Common myeloid progenitor, CD34-positive (primary cell): ENCODE results near the gene VPREB3.

Experiments used
- CTCF ChIA-PET: fragments of 350-600 bp; sonication (Branson Sonifier 250); formaldehyde crosslinking; loops from one replicate; lab custom pipeline; 2021; ENCODE audit warnings: antibody characterized with exemption; lab: Charles Lee
- POLR2A ChIA-PET: fragments of 350-600 bp; sonication (Branson Sonifier 250); formaldehyde crosslinking; loops from one replicate; lab custom pipeline; 2021; ENCODE audit warnings: antibody characterized with exemption; lab: Charles Lee
- DNase-seq, 3 donors: peaks; one replicate each; pipeline versions ENCODE4 v3.0.0 to v3.0.0-alpha.2; 2013
- H3K27ac ChIP-seq, 2 experiments: 1 replicate in 1 of 2; 2 replicates in 1 of 2; pipeline ENCODE4 v1.7.0; 2013; ENCODE audit warnings: inconsistent platforms in 2 of 2, low read length in 2 of 2, mild to moderate bottlenecking in 2 of 2, low read depth in 1 of 2, moderate library complexity in 1 of 2; ENCODE audit not compliant: severe bottlenecking in 2 of 2, insufficient read depth in 1 of 2, poor library complexity in 1 of 2
- H3K27me3 ChIP-seq, 5 experiments: replicated peaks in 2 of 5; 1 replicate in 3 of 5; 2 replicates in 2 of 5; pipeline versions ENCODE4 v1.6.1 to v1.7.0; 2013; ENCODE audit warnings: low read length in 4 of 5, mild to moderate bottlenecking in 2 of 5, moderate library complexity in 2 of 5, inconsistent platforms in 1 of 5; ENCODE audit not compliant: insufficient read depth in 5 of 5, control insufficient read depth in 4 of 5
- H3K36me3 ChIP-seq, 4 experiments: 1 replicate in 2 of 4; 2 replicates in 2 of 4; pipeline versions ENCODE4 v1.6.1 to v1.7.0; 2013; ENCODE audit warnings: low read length in 3 of 4, control low read depth in 1 of 4, mild to moderate bottlenecking in 1 of 4; ENCODE audit not compliant: control insufficient read depth in 4 of 4, insufficient read depth in 4 of 4
- H3K4me1 ChIP-seq, 4 experiments: 1 replicate in 3 of 4; 2 replicates in 1 of 4; pipeline versions ENCODE4 v1.6.1 to v1.7.1; 2013; ENCODE audit warnings: low read length in 3 of 4, mild to moderate bottlenecking in 3 of 4, control low read depth in 1 of 4, inconsistent platforms in 1 of 4, moderate library complexity in 1 of 4; ENCODE audit not compliant: control insufficient read depth in 4 of 4, insufficient read depth in 4 of 4; ENCODE audit errors: control extremely low read depth in 1 of 4
- H3K4me3 ChIP-seq, 7 experiments: 1 replicate in 4 of 7; 2 replicates in 3 of 7; pipeline versions ENCODE4 v1.5.1 to v1.7.0; 2013; ENCODE audit warnings: mild to moderate bottlenecking in 7 of 7, low read length in 6 of 7, moderate library complexity in 6 of 7, inconsistent platforms in 2 of 7, low read depth in 2 of 7, control low read depth in 1 of 7; ENCODE audit not compliant: insufficient read depth in 4 of 7, control insufficient read depth in 1 of 7; ENCODE audit errors: extremely low read depth in 1 of 7
- H3K9me3 ChIP-seq, 5 experiments: 1 replicate in 4 of 5; 2 replicates in 1 of 5; pipeline versions ENCODE4 v1.6.1 to v1.7.1; 2013; ENCODE audit warnings: low read length in 4 of 5, mild to moderate bottlenecking in 2 of 5, inconsistent platforms in 1 of 5, low read depth in 1 of 5, moderate library complexity in 1 of 5; ENCODE audit not compliant: control insufficient read depth in 4 of 5, insufficient read depth in 2 of 5; ENCODE audit errors: control extremely low read depth in 1 of 5
- WGBS: methylation state at CpG from one replicate; pipeline ENCODE4 v1.1.5; 2013; ENCODE audit not compliant: insufficient coverage; 5-methylcytosine and 5-hydroxymethylcytosine counted together

VPREB3 gene

GRCh38 chr22:23713696-23714595 is 40.3 kb downstream of the VPREB3 start:
- CTCF ChIA-PET = interaction anchor here (1.0 to 1.5 kb wide), 2 partner anchors 10 to 53 kb away, joined by 3 read pairs; no protein-coding TSS in a partner anchor
- WGBS = 96% methylated on average over 24 of the region's 28 CpGs
- DNase-seq = no peak

DNA sequence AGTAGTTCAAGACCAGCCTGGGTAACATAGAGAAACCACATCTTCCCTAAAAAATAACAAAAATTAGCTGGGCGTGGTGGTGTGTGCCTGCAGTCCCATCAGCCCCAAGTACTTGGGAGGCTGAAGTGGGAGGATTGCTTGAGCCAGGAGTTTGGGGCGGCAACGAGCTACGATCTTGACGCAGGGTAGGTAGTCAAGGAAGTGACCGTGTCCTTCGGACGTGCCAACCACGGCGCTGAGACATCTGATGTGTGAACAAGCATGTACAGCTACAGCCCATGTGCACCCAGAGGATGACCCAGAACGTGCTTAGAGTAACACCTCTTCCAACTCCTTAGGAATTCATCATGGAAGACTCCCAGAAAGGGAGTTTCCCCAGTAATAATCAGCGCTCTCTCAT is 42.0 kb downstream of the VPREB3 start:
- Histone ChIP-seq H3K27me3 (no peaks in the 10 kb centered on the region), H3K4me3 (no peak overlapping the region), H3K9me3 (no peaks in the 10 kb centered on the region), H3K4me1 (peaks cover 3 to 17% (median 12%) of the 10 kb centered on the region in 4 experiments), H3K27ac (no peak overlapping the region), H3K36me3 (peaks cover 25 to 75% (median 54%) of the 10 kb centered on the region in 4 experiments)
- ChIA-PET CTCF (interaction anchor here (0.7 to 3.2 kb wide), 3 partner anchors 12 to 173 kb away, joined by 3 to 16 read pairs (median 5); no protein-coding TSS in a partner anchor), POLR2A (no interaction called here)
- no peak for DNase-seq
- whole genome bisulfite sequencing = 95% methylated on average over 8 of the region's 12 CpGs

More at GRCh38 chr22:23713696-23714595, 40.3 kb downstream of the VPREB3 start:
- H3K36me3 ChIP-seq = peaks cover 15 to 59% (median 41%) of the 10 kb centered on the region in 4 experiments
- POLR2A ChIA-PET = no interaction called here
- H3K4me1 ChIP-seq = peaks cover 3 to 20% (median 13%) of the 10 kb centered on the region in 4 experiments
- H3K27me3 ChIP-seq = no peaks in the 10 kb centered on the region
- H3K9me3 ChIP-seq = no peaks in the 10 kb centered on the region
- H3K27ac ChIP-seq = no peak overlapping the region
- H3K4me3 ChIP-seq = no peak overlapping the region

GRCh38 chr22:23709107-23709506 is 45.1 kb downstream of the VPREB3 start:
- Histone ChIP-seq H3K27me3 (no peaks in the 10 kb centered on the region), H3K9me3 (no peaks in the 10 kb centered on the region), H3K4me3 (no peak overlapping the region), H3K27ac (no peak overlapping the region), H3K36me3 (peaks cover 43 to 98% (median 79%) of the 10 kb centered on the region in 4 experiments), H3K4me1 (no peaks in the 10 kb centered on the region)
- ChIA-PET POLR2A (no interaction called here), CTCF (no interaction called here)
- no peak for DNase-seq
- WGBS = 100% methylated on average over 2 of the region's 2 CpGs

GRCh38 chr22:23708270-23708669 is 46.0 kb downstream of the VPREB3 start:
- Histone ChIP-seq H3K27me3 (no peaks in the 10 kb centered on the region), H3K4me1 (no peaks in the 10 kb centered on the region), H3K36me3 (peaks cover 42 to 95% (median 78%) of the 10 kb centered on the region in 4 experiments), H3K4me3 (no peak overlapping the region), H3K27ac (no peak overlapping the region), H3K9me3 (no peaks in the 10 kb centered on the region)
- WGBS = no CpG with 5 or more reads among the region's 1 CpG
- POLR2A ChIA-PET = no interaction called here
- CTCF ChIA-PET = no interaction called here
- DNase-seq = no peak

- Histone ChIP-seq H3K27me3 (no peaks in the 10 kb centered on the region), H3K36me3 (peaks cover 53 to 95% (median 86%) of the 10 kb centered on the region in 4 experiments), H3K4me1 (no peaks in the 10 kb centered on the region), H3K9me3 (peaks cover 0 to 1% (median 0%) of the 10 kb centered on the region in 5 experiments), H3K27ac (no peak overlapping the region), H3K4me3 (no peak overlapping the region)
- DNase-seq = no peak
- ChIA-PET CTCF (no interaction called here), POLR2A (no interaction called here)
- WGBS = 100% methylated on average over 2 of the region's 3 CpGs
Measured at GRCh38 chr22:23705358-23705757, 48.9 kb downstream of the VPREB3 start.

- no peak for DNase-seq
- ChIA-PET POLR2A (no interaction called here), CTCF (no interaction called here)
- no peak overlapping the region for H3K27ac ChIP-seq
- peaks cover 54 to 95% (median 86%) of the 10 kb centered on the region in 4 experiments for H3K36me3 ChIP-seq
- no peaks in the 10 kb centered on the region for H3K27me3 ChIP-seq
- H3K9me3 ChIP-seq = peaks cover 0 to 1% (median 0%) of the 10 kb centered on the region in 5 experiments
- 100% methylated on average over 2 of the region's 3 CpGs for WGBS
- no peaks in the 10 kb centered on the region for H3K4me1 ChIP-seq
- H3K4me3 ChIP-seq = no peak overlapping the region
Measured at GRCh38 chr22:23704829-23705228, 49.4 kb downstream of the VPREB3 start.

- no peak overlapping the region for H3K27ac ChIP-seq
- H3K4me3 ChIP-seq = no peak overlapping the region
- ChIA-PET POLR2A (no interaction called here), CTCF (no interaction called here)
- WGBS = 86% methylated on average over 2 of the region's 5 CpGs
- no peaks in the 10 kb centered on the region for H3K27me3 ChIP-seq
- no peak for DNase-seq
- H3K4me1 ChIP-seq = no peaks in the 10 kb centered on the region
- peaks cover 0 to 1% (median 0%) of the 10 kb centered on the region in 5 experiments for H3K9me3 ChIP-seq
- H3K36me3 ChIP-seq = peaks cover 54 to 95% (median 88%) of the 10 kb centered on the region in 4 experiments
Measured at GRCh38 chr22:23704062-23704461, 50.2 kb downstream of the VPREB3 start.
